GM21526 (cell line): ENCODE results near the gene FRY.

ENCODE experiments used
- ATAC-seq: cut with Tn5 transposase; IDR thresholded peaks from one replicate; pipeline ENCODE4 v1.9.1; 2021; ENCODE audit warnings: moderate library complexity; ENCODE audit not compliant: unreplicated experiment, low FRiP score

The FRY gene

GRCh38 chr13:32320528-32320927 is 289.0 kb downstream of the FRY start:
- ATAC-seq = no peak

GRCh38 chr13:32323912-32324311 is 292.3 kb downstream of the FRY start:
- ATAC-seq = no peak

DNA sequence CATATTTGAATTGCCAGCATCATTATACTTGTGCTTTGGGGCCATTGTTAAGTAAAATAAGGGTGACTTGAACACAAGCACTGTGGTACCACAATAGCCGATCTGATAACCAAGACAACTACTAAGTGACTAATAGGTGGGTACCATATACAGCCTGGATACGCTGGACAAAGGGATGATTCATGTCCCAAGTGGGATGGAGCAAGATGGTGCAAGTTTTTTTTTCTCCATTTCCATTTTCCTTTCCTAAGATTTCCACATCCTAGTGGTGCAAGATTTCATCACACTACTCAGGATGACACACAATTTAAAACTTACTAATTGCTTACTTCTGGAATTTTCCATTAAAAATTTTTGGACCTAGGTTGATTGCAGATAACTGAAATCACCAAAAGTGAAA is 298.9 kb downstream of the FRY start:
- no peak for ATAC-seq

- no peak for ATAC-seq
Observed at GRCh38 chr13:32334671-32335070, 303.1 kb downstream of the FRY start.

GRCh38 chr13:32340914-32341313 is 309.3 kb downstream of the FRY start:
- ATAC-seq = no peak

DNA sequence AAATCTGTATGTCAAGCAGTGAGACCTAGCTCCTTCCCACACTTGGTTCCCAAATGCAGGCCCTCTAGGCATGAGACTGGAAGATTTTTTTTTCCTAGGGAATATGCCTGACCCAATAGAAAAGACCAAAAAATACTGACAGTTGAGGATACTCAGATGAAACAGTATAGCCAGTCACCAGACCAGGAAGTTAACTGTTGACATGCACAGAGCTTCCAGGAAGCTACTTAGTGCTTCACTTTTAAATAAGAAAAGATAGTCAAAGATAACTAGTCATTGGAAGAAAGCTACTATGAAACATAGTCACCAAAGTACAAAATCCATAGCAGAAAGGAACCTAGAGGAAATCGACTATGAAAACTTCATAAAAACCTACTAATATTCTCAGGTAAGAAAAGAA is 316.1 kb downstream of the FRY start:
- ATAC-seq = no peak
